Tibial nerve (tissue), 3 donors: ENCODE data around the gene SMARCA4.

Source experiments
- EP300 ChIP-seq, 2 donors: sonication (generic); formaldehyde crosslinking; IDR thresholded peaks; one replicate each; pipeline ENCODE4 v1.6.1; 2017; ENCODE audit warnings: antibody characterized with exemption in 2 of 2, mild to moderate bottlenecking in 1 of 2
- POLR2A ChIP-seq, 2 donors: fragments of 450-650 bp; IDR thresholded peaks; one replicate each; pipeline ENCODE4 v1.6.1; 2017; ENCODE audit warnings: antibody characterized with exemption in 2 of 2, mild to moderate bottlenecking in 2 of 2, moderate library complexity in 2 of 2

DNA sequence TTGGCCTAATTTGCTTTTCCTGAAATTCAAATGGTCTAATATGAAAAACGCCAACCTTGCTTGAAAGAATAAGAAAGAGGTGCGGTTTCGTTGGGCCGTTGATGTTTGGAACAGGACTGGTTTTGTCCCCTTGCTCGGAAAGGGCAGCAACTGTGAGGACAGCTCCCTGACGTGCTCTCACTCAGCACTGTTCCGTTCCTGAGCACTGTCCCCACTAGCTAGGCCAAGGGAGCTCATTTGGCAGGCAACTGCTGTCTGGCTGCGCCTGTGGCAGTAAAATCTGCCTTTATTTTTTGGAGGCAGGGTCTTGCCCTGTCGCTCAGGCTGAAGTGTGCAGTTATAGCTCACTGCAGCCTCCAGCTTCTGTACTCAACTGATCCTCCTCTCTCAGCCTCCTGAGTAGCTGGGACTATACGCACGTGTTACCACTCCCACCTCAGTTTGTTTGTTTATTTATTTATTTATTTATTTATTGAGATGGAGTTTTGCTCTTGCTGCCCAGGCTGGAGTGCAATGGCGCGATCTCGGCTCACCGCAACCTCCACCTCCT lies 132.9 kb downstream of the SMARCA4 start:
- TF ChIP-seq POLR2A (IDR thresholded peaks at IDR 0.05) (no peak), EP300 (IDR thresholded peaks at IDR 0.05) (no peak)
